GM23338 (cell line): ENCODE data around the gene AP1G2. TPM values are rescaled to one million over a fixed set of nuclear protein-coding genes. Genes with fewer than 3 reads are reported as not detected.

Source experiments
- ATAC-seq: fragments of 200-7000 bp; cut with Tn5 transposase; 3 replicates; pipeline ENCODE4 v1.9.1; 2020
- DNase-seq: peaks from one replicate; pipeline ENCODE4 v3.0.0-alpha.2; 2015; ENCODE audit warnings: low spot score
- H2AFZ ChIP-seq: fragments of 200-600 bp; sonication (generic); 2 replicates; pipeline ENCODE4 v1.8.0; 2016; ENCODE audit warnings: antibody characterized with exemption, mild to moderate bottlenecking, moderate library complexity
- H3F3A ChIP-seq: fragments of 200-600 bp; sonication (generic); replicated peaks from 2 replicates; pipeline ENCODE4 v1.8.0; 2017; ENCODE audit warnings: antibody characterized with exemption, mixed run types, low read depth
- H3K27ac ChIP-seq: fragments of 200-600 bp; sonication (generic); 2 replicates; pipeline ENCODE4 v1.6.1; 2016; ENCODE audit warnings: low read depth
- H3K27me3 ChIP-seq: fragments of 200-600 bp; sonication (generic); 2 replicates; pipeline ENCODE4 v1.8.0; 2016; ENCODE audit warnings: mild to moderate bottlenecking, mixed run types, moderate library complexity; ENCODE audit not compliant: insufficient read depth
- H3K36me3 ChIP-seq: fragments of 200-600 bp; sonication (generic); 2 replicates; pipeline ENCODE4 v1.8.0; 2016; ENCODE audit warnings: mild to moderate bottlenecking; ENCODE audit not compliant: insufficient read depth
- H3K4me1 ChIP-seq: fragments of 200-600 bp; sonication (generic); 2 replicates; pipeline ENCODE4 v1.8.0; 2016; ENCODE audit warnings: mild to moderate bottlenecking, moderate library complexity; ENCODE audit not compliant: insufficient read depth
- H3K4me2 ChIP-seq: fragments of 200-600 bp; sonication (generic); 2 replicates; pipeline ENCODE4 v1.7.1; 2017; ENCODE audit warnings: mixed run types
- H3K4me3 ChIP-seq: fragments of 200-600 bp; sonication (generic); 2 replicates; pipeline ENCODE4 v1.6.1; 2016; ENCODE audit warnings: mixed run types
- H3K79me2 ChIP-seq: fragments of 200-600 bp; sonication (generic); replicated peaks from 2 replicates; pipeline ENCODE4 v1.8.0; 2017; ENCODE audit warnings: mild to moderate bottlenecking; ENCODE audit not compliant: insufficient read depth
- H3K9me2 ChIP-seq: fragments of 200-600 bp; sonication (generic); 2 replicates; pipeline ENCODE4 v1.8.0; 2017; ENCODE audit not compliant: insufficient read depth
- H4K20me1 ChIP-seq: fragments of 200-600 bp; sonication (generic); replicated peaks from 2 replicates; pipeline ENCODE4 v1.8.0; 2017; ENCODE audit warnings: mild to moderate bottlenecking; ENCODE audit not compliant: insufficient read depth
- H3K27ac Mint-ChIP-seq: 2 replicates; pipeline ENCODE4 v1.8.0; 2020; ENCODE audit warnings: inconsistent platforms, mild to moderate bottlenecking, moderate library complexity, mixed read lengths
- H3K27me3 Mint-ChIP-seq: 3 replicates; pipeline ENCODE4 v1.8.0; 2022; ENCODE audit warnings: low read depth, mild to moderate bottlenecking, moderate library complexity, mixed read lengths, inconsistent platforms; ENCODE audit not compliant: insufficient read depth, poor library complexity
- H3K36me3 Mint-ChIP-seq: 3 replicates; pipeline ENCODE4 v1.8.0; 2021; ENCODE audit warnings: low read depth, mild to moderate bottlenecking, inconsistent platforms, moderate library complexity, mixed read lengths
- H3K4me1 Mint-ChIP-seq: 3 replicates; pipeline ENCODE4 v1.8.0; 2020; ENCODE audit warnings: mild to moderate bottlenecking, inconsistent platforms, mixed read lengths
- H3K4me3 Mint-ChIP-seq: 3 replicates; pipeline ENCODE4 v1.8.0; 2021; ENCODE audit warnings: moderate library complexity, mild to moderate bottlenecking, inconsistent platforms, mixed read lengths
- H3K9me3 Mint-ChIP-seq: 3 replicates; pipeline ENCODE4 v1.8.0; 2020; ENCODE audit warnings: moderate library complexity, mild to moderate bottlenecking, inconsistent platforms, mixed read lengths
- CREB1 ChIP-seq: fragments of 250-450 bp; sonication (Bioruptor Pico); IDR thresholded peaks from 2 replicates; pipeline ENCODE4 v1.5.0; 2020; ENCODE audit warnings: low read depth, mild to moderate bottlenecking, moderate library complexity
- EZH2 ChIP-seq: fragments of 200-600 bp; sonication (generic); IDR thresholded peaks from one replicate; pipeline ENCODE4 v1.8.0; 2017; ENCODE audit warnings: antibody characterized with exemption, mild to moderate bottlenecking, low read depth; ENCODE audit not compliant: unreplicated experiment
- JUNB ChIP-seq: IDR thresholded peaks from one replicate; pipeline ENCODE4 v1.6.1; 2016; ENCODE audit warnings: antibody characterized with exemption; ENCODE audit not compliant: unreplicated experiment
- POLR2AphosphoS5 ChIP-seq: IDR thresholded peaks from 2 replicates; pipeline ENCODE4 v1.6.1; 2016; ENCODE audit warnings: antibody characterized with exemption, low read depth
- STAT1 ChIP-seq: IDR thresholded peaks from one replicate; pipeline ENCODE4 v1.6.1; 2016; ENCODE audit warnings: antibody characterized with exemption; ENCODE audit not compliant: unreplicated experiment
- ZNF331 ChIP-seq: fragments of 250-450 bp; sonication (Bioruptor Pico); IDR thresholded peaks from 2 replicates; pipeline ENCODE4 v1.5.0; 2020; ENCODE audit warnings: low read depth, mild to moderate bottlenecking, moderate library complexity
- polyA plus RNA-seq: library from polyadenylated mRNA; unstranded; fragments of >200 nt; fragmentation: Nextera tagmentation; extraction: Ambion mirVana; gene quantifications from 2 replicates; pipeline ENCODE4 v1.2.1, GENCODE V29; 2016
- total RNA-seq: library from RNA; depleted of rRNA; stranded (reverse); fragments of >200 nt; shearing (Covaris generic); gene quantifications from 2 replicates; pipeline ENCODE4 v1.2.3, GENCODE V29; 2014
- TF ChIP-seq, protein P1 (sequence below): IDR thresholded peaks from one replicate; pipeline ENCODE4 v1.6.1; 2018; ENCODE audit warnings: antibody characterized with exemption; ENCODE audit not compliant: unreplicated experiment
- TF ChIP-seq, protein P2 (sequence below), 2 experiments: fragments of 200-600 bp in 1 of 2; sonication (generic) in 1 of 2; conservative IDR thresholded peaks; 2 replicates each; pipeline versions ENCODE4 v1.5.1 to v1.6.1; 2016 to 2017; ENCODE audit warnings: antibody characterized with exemption in 2 of 2, low read depth in 2 of 2, mild to moderate bottlenecking in 2 of 2, moderate library complexity in 1 of 2
- TF ChIP-seq, protein P3 (sequence below): fragments of 250-450 bp; sonication (Bioruptor Pico); IDR thresholded peaks from 2 replicates; pipeline ENCODE4 v1.5.0; 2020; ENCODE audit warnings: mild to moderate bottlenecking, moderate library complexity

Gene AP1G2
- total and polyA plus RNA-seq, 2 experiments from 2014 or later, result 55.3 to 63.5 TPM

DNA sequence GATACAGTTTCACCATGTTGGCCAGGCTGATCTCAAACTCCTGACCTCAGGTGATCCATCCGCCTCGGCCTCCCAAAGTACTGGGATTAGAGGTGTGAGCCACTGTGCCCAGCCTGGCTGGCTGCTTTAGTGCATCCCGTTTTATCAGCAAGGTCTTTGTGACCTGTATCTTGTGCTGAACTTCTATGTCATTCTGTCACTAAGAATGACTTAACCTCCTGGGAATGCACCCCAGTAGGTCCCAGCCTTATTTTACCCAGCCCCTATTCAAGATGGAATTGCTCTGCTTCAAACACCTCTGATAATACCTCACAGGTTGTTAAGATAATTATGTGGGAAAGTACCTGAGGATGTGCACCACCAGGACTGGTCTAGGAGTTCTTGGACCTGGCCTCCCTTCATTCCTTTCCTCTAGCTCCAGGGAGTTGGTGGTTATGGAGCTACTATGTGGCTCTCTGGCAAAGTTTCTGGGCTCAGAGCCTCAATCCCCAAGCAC lies 37.1 kb upstream of the AP1G2 start:
- peaks cover 11% of the 10 kb centered on the region; the same call in 1 of the 2 replicates for H3K9me2 ChIP-seq
- no peaks in the 10 kb centered on the region for H3F3A ChIP-seq
- TF ChIP-seq STAT1 (no peak), JUNB (no peak), EZH2 (no peak), POLR2AphosphoS5 (no peak), ZNF331 (no peak), CREB1 (CRISPR knock-in tag) (no peak)
- TF ChIP-seq, protein P1, sequence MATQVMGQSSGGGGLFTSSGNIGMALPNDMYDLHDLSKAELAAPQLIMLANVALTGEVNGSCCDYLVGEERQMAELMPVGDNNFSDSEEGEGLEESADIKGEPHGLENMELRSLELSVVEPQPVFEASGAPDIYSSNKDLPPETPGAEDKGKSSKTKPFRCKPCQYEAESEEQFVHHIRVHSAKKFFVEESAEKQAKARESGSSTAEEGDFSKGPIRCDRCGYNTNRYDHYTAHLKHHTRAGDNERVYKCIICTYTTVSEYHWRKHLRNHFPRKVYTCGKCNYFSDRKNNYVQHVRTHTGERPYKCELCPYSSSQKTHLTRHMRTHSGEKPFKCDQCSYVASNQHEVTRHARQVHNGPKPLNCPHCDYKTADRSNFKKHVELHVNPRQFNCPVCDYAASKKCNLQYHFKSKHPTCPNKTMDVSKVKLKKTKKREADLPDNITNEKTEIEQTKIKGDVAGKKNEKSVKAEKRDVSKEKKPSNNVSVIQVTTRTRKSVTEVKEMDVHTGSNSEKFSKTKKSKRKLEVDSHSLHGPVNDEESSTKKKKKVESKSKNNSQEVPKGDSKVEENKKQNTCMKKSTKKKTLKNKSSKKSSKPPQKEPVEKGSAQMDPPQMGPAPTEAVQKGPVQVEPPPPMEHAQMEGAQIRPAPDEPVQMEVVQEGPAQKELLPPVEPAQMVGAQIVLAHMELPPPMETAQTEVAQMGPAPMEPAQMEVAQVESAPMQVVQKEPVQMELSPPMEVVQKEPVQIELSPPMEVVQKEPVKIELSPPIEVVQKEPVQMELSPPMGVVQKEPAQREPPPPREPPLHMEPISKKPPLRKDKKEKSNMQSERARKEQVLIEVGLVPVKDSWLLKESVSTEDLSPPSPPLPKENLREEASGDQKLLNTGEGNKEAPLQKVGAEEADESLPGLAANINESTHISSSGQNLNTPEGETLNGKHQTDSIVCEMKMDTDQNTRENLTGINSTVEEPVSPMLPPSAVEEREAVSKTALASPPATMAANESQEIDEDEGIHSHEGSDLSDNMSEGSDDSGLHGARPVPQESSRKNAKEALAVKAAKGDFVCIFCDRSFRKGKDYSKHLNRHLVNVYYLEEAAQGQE, result no peak
- TF ChIP-seq, protein P2, sequence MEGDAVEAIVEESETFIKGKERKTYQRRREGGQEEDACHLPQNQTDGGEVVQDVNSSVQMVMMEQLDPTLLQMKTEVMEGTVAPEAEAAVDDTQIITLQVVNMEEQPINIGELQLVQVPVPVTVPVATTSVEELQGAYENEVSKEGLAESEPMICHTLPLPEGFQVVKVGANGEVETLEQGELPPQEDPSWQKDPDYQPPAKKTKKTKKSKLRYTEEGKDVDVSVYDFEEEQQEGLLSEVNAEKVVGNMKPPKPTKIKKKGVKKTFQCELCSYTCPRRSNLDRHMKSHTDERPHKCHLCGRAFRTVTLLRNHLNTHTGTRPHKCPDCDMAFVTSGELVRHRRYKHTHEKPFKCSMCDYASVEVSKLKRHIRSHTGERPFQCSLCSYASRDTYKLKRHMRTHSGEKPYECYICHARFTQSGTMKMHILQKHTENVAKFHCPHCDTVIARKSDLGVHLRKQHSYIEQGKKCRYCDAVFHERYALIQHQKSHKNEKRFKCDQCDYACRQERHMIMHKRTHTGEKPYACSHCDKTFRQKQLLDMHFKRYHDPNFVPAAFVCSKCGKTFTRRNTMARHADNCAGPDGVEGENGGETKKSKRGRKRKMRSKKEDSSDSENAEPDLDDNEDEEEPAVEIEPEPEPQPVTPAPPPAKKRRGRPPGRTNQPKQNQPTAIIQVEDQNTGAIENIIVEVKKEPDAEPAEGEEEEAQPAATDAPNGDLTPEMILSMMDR (conservative IDR thresholded peaks at IDR 0.05; ENCODE audit: low read depth in 2 of 2), result no peak
- TF ChIP-seq, protein P3, sequence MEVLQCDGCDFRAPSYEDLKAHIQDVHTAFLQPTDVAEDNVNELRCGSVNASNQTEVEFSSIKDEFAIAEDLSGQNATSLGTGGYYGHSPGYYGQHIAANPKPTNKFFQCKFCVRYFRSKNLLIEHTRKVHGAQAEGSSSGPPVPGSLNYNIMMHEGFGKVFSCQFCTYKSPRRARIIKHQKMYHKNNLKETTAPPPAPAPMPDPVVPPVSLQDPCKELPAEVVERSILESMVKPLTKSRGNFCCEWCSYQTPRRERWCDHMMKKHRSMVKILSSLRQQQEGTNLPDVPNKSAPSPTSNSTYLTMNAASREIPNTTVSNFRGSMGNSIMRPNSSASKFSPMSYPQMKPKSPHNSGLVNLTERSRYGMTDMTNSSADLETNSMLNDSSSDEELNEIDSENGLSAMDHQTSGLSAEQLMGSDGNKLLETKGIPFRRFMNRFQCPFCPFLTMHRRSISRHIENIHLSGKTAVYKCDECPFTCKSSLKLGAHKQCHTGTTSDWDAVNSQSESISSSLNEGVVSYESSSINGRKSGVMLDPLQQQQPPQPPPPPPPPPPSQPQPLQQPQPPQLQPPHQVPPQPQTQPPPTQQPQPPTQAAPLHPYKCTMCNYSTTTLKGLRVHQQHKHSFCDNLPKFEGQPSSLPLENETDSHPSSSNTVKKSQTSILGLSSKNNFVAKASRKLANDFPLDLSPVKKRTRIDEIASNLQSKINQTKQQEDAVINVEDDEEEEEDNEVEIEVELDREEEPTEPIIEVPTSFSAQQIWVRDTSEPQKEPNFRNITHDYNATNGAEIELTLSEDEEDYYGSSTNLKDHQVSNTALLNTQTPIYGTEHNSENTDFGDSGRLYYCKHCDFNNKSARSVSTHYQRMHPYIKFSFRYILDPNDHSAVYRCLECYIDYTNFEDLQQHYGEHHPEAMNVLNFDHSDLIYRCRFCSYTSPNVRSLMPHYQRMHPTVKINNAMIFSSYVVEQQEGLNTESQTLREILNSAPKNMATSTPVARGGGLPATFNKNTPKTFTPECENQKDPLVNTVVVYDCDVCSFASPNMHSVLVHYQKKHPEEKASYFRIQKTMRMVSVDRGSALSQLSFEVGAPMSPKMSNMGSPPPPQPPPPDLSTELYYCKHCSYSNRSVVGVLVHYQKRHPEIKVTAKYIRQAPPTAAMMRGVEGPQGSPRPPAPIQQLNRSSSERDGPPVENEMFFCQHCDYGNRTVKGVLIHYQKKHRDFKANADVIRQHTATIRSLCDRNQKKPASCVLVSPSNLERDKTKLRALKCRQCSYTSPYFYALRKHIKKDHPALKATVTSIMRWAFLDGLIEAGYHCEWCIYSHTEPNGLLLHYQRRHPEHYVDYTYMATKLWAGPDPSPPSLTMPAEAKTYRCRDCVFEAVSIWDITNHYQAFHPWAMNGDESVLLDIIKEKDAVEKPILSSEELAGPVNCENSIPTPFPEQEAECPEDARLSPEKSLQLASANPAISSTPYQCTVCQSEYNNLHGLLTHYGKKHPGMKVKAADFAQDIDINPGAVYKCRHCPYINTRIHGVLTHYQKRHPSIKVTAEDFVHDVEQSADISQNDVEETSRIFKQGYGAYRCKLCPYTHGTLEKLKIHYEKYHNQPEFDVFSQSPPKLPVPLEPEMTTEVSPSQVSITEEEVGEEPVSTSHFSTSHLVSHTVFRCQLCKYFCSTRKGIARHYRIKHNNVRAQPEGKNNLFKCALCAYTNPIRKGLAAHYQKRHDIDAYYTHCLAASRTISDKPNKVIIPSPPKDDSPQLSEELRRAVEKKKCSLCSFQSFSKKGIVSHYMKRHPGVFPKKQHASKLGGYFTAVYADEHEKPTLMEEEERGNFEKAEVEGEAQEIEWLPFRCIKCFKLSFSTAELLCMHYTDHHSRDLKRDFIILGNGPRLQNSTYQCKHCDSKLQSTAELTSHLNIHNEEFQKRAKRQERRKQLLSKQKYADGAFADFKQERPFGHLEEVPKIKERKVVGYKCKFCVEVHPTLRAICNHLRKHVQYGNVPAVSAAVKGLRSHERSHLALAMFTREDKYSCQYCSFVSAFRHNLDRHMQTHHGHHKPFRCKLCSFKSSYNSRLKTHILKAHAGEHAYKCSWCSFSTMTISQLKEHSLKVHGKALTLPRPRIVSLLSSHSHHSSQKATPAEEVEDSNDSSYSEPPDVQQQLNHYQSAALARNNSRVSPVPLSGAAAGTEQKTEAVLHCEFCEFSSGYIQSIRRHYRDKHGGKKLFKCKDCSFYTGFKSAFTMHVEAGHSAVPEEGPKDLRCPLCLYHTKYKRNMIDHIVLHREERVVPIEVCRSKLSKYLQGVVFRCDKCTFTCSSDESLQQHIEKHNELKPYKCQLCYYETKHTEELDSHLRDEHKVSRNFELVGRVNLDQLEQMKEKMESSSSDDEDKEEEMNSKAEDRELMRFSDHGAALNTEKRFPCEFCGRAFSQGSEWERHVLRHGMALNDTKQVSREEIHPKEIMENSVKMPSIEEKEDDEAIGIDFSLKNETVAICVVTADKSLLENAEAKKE (CRISPR knock-in tag), result no peak
- H3K27ac Mint-ChIP-seq, result no peak overlapping the region
- no peaks in the 10 kb centered on the region for H3K79me2 ChIP-seq
- H3K4me1 Mint-ChIP-seq, result no peaks in the 10 kb centered on the region; the same call in 2 of the 3 replicates
- H3K36me3 ChIP-seq, result no peaks in the 10 kb centered on the region
- ATAC-seq (no peak), DNase-seq (no peak)
- H3K4me3 Mint-ChIP-seq, result no peak overlapping the region
- no peaks in the 10 kb centered on the region; the same call in 2 of the 3 replicates for H3K36me3 Mint-ChIP-seq
- H3K4me3 ChIP-seq, result no peak overlapping the region
- H3K27ac ChIP-seq, result no peak overlapping the region
- H2AFZ ChIP-seq, result no peak overlapping the region
- H3K9me3 Mint-ChIP-seq, result peaks cover 5% of the 10 kb centered on the region; the same call in 2 of the 3 replicates
- no peaks in the 10 kb centered on the region for H3K4me1 ChIP-seq
- H3K27me3 Mint-ChIP-seq, result peaks cover 6% of the 10 kb centered on the region
- H3K27me3 ChIP-seq, result no peaks in the 10 kb centered on the region
- H4K20me1 ChIP-seq, result no peaks in the 10 kb centered on the region
- H3K4me2 ChIP-seq, result no peak overlapping the region
